GM12875 (cell line): ENCODE data around the gene CACNA1D.

ENCODE experiments used
- H3K4me3 ChIP-seq: one replicate; pipeline ENCODE4 v1.5.1; 2011; ENCODE audit warnings: low read depth, low read length, control low read depth
- TF ChIP-seq, protein P1 (sequence below): IDR thresholded peaks from 2 replicates; pipeline ENCODE4 v1.5.1; 2011; ENCODE audit warnings: low read depth, mild to moderate bottlenecking, control low read depth, inconsistent platforms, low read length, moderate library complexity, borderline replicate concordance; ENCODE audit not compliant: insufficient read depth

CACNA1D gene

DNA sequence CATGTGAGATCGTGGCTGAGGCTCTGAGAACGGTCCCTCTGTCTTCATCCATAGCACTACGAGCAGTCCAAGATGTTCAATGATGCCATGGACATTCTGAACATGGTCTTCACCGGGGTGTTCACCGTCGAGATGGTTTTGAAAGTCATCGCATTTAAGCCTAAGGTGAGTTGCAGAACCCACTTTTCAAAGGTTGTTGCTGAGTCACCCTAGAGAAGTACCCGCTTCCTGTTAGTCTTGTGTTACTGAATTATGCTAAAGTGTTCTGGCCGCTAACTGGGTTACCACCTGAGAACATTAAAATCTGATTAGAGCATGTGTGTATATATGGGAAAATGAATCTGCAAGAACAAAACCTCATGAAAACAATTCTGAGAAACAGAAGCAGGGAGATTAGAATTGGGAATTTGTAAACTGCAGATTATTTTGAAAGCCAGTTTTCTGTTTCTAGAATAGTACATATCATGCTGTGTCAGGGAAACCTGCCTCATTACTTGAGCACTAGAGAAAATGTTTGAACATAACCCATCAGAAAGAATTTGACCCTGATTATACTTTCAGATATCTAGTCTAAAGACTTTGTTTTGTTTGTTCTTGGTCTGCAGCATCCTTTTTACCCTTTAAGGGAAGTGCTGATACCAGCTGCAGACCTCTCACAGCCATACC is 259.2 kb downstream of the CACNA1D start:
- no peak overlapping the region for H3K4me3 ChIP-seq
- TF ChIP-seq, protein P1, sequence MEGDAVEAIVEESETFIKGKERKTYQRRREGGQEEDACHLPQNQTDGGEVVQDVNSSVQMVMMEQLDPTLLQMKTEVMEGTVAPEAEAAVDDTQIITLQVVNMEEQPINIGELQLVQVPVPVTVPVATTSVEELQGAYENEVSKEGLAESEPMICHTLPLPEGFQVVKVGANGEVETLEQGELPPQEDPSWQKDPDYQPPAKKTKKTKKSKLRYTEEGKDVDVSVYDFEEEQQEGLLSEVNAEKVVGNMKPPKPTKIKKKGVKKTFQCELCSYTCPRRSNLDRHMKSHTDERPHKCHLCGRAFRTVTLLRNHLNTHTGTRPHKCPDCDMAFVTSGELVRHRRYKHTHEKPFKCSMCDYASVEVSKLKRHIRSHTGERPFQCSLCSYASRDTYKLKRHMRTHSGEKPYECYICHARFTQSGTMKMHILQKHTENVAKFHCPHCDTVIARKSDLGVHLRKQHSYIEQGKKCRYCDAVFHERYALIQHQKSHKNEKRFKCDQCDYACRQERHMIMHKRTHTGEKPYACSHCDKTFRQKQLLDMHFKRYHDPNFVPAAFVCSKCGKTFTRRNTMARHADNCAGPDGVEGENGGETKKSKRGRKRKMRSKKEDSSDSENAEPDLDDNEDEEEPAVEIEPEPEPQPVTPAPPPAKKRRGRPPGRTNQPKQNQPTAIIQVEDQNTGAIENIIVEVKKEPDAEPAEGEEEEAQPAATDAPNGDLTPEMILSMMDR, result no peak

DNA sequence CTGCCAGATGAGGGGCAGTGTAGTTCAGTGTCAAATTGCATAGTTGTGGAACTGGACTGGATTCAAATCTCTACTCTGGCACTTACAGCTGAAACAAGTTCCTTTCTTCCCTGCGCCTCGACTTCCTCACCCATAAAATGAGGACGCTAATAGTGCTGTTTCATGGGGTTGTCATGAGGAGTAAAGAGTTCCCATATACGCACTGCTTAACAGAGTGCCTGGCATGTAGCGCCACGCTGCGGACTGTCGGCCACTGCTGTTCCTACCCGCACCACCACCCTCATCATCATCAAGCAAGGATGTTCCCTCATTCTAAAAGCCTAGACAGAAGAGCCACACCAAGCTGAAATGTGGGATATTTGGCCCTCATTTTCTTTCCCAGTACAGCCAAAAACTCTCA is 259.9 kb downstream of the CACNA1D start:
- TF ChIP-seq, protein P1, result no peak
- no peak overlapping the region for H3K4me3 ChIP-seq

DNA sequence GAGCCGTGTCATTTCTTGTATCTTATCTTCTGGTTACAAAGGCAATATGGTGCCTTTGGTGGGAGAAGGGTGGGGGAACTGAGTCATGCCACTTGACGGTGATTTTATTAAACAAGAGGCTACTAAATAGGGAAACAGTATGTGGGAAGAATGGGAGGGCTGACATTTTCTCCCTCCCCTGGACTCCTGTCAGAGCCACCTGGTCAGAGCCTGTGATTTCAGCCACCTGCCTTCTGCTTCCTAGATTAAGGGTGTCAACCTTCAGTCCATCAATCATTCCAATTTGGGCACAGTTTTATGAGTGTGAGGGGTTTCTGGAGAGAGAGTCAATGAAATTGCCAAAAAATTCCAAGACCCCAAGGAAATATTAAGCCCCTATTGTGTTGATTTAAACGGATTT is 264.4 kb downstream of the CACNA1D start:
- TF ChIP-seq, protein P1, result no peak
- no peak overlapping the region for H3K4me3 ChIP-seq

DNA sequence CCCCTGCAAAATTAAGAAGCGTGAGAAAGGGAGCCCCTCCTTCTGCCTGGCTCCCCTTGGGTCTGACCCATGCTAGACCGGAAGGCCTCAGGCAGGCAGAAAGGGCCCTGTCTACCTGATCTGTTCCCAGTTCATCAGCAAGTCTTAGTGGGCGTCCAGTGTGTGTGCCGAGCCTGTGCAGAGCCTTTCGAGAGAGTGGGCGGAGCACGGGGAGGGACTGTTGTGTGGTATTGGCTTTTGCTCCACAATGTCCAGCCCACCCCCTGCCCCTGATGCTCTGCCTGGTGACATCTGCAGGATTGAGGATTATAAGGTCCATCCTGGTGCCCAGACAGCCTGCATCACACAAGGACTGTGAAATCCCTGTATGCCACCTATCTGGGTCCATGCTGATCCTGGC is 268.9 kb downstream of the CACNA1D start:
- TF ChIP-seq, protein P1, result no peak
- H3K4me3 ChIP-seq, result no peak overlapping the region

DNA sequence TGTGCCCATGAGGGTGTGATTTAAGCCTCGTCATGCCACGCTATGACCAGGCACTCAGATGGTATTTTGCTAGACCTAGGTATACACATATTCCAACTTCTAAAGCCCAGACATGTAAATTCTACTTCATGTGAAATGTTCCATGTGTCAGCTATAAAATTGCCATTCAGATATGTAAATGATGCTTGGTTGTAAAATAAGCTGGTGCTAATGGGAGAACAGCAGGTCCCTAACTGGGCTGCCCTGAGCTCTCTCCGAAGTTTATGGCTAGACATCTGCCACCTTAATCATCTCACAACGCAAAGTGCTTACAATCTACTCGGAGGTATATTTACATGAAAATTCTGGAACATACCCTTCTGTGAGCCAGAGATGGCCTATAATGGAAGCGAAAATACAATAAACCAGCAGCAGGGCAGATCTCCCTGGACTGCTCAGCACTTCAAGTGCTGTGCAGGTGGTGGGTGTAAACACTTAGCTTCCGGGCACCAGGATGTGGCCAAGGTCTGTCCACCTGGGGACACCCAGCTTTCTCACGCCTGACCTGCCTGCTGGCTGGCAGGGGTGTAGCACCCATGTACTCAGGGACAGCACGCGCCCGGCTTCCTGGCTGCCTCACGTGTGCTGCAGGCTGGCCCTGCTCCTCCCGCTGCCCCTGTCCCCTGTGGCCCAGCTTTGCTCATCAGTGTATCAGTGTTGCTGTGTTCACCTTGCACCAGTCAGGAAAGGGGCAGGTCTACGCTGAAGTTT is 269.8 kb downstream of the CACNA1D start:
- TF ChIP-seq, protein P1, result no peak

DNA sequence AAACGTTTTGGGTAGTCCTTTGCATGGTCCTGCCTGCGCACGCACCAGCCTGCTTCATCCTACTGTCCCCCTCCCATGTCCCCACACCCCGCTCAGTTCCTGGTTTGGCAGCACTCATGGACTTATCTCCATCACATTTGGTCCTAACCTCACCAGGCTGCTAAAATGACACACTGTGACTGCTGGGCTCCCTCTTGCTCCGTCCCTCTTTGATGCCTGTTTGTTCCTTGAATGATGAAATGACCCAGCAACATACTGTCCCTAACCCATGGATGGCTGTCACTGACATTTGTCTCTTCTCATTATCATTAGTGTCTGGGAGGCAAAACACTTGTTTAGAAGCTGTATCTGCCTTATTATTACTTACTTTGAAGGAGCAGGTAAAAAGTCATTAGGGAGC is 271.3 kb downstream of the CACNA1D start:
- TF ChIP-seq, protein P1, result no peak
- no peak overlapping the region for H3K4me3 ChIP-seq

More for the DNA sequence above, 269.8 kb downstream of the CACNA1D start:
- H3K4me3 ChIP-seq, result no peak overlapping the region

DNA sequence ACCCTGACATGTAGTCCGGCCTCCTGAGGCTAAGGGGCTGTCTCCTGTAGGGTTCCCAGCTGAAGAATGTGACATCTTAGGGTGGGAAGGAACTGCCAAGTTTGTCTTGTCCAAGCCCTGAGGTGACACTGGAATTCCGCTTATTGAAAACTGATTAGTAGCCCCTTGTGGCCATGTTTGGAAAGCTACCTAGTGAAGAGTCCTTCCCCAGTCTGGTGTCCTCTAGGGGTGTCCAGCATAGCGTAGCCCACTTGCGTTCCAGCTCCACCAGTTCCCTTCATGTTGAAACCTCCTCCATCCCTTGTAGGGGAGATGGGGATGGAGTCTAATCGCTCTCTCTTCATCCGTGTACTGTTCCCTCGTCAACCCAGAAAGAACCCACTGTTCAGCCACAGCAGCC is 272.3 kb downstream of the CACNA1D start:
- TF ChIP-seq, protein P1, result no peak
- H3K4me3 ChIP-seq, result no peak overlapping the region
